Epithelial cell of esophagus (primary cell): Measurements from ENCODE around the gene MAGI2.

Experiments
- DNase-seq: peaks from one replicate; pipeline ENCODE4 v3.0.0; 2010; ENCODE audit warnings: low read depth
- H3K4me3 ChIP-seq: 2 replicates; pipeline ENCODE4 v1.5.1; 2011; ENCODE audit warnings: mild to moderate bottlenecking, low read length, control low read depth
- CTCF ChIP-seq: IDR thresholded peaks from 2 replicates; pipeline ENCODE4 v1.5.1; 2011; ENCODE audit warnings: low read depth, mild to moderate bottlenecking, low read length, control low read depth, inconsistent platforms; ENCODE audit not compliant: insufficient read depth; ENCODE audit errors: missing control alignments

MAGI2 gene

GRCh38 chr7:78879206-78879605 lies 574.3 kb downstream of the MAGI2 start:
- no peak for DNase-seq
- no peak overlapping the region for H3K4me3 ChIP-seq
- TF ChIP-seq CTCF, result no peak

- TF ChIP-seq CTCF, result no peak
- H3K4me3 ChIP-seq, result no peak overlapping the region
- DNase-seq, result no peak
These were observed 580.4 kb downstream of the MAGI2 start for GRCh38 chr7:78873117-78873516.

- no peak for DNase-seq
- TF ChIP-seq CTCF, result no peak
- H3K4me3 ChIP-seq, result no peak overlapping the region
These were observed 589.1 kb downstream of the MAGI2 start for GRCh38 chr7:78864339-78864738.

GRCh38 chr7:78863281-78863680 lies 590.2 kb downstream of the MAGI2 start:
- DNase-seq, result no peak
- no peak for TF ChIP-seq CTCF
- H3K4me3 ChIP-seq, result no peak overlapping the region

- no peak for DNase-seq
- no peak for TF ChIP-seq CTCF
- H3K4me3 ChIP-seq, result no peak overlapping the region
These were observed 591.0 kb downstream of the MAGI2 start for GRCh38 chr7:78862411-78862900.

GRCh38 chr7:78852951-78853350 lies 600.5 kb downstream of the MAGI2 start:
- no peak overlapping the region for H3K4me3 ChIP-seq
- no peak for TF ChIP-seq CTCF
- DNase-seq, result no peak

GRCh38 chr7:78850093-78850740 lies 603.2 kb downstream of the MAGI2 start:
- no peak overlapping the region for H3K4me3 ChIP-seq
- TF ChIP-seq CTCF, result no peak
- DNase-seq, result no peak
